ENCODE data around the gene ZNF536. TPM values are rescaled to one million over a fixed set of nuclear protein-coding genes. Genes with fewer than 3 reads are reported as not detected.

The ZNF536 gene
- total RNA-seq, 1 experiment from 2014 or later = not detected

GRCh38 chr19:30570194-30570593, 198.0 kb downstream of the ZNF536 start:
- ChIA-PET POLR2A (ENCODE audit: unreplicated experiment) (no interaction called here), CTCF (no interaction called here)
- DNase-seq (no peak), ATAC-seq (no peak)
- no peak overlapping the region for H3K4me2 ChIP-seq (ENCODE audit: low read length)
- no peaks in the 10 kb centered on the region for H3K36me3 ChIP-seq (ENCODE audit: low read depth, low read length)
- H3K9ac ChIP-seq (ENCODE audit: low read length) = no peak overlapping the region
- no peaks in the 10 kb centered on the region for H3K79me2 ChIP-seq (ENCODE audit: low read length)
- H3K9me2 ChIP-seq (replicated peaks; ENCODE audit: low read length) = no peaks in the 10 kb centered on the region
- H4K20me1 ChIP-seq (ENCODE audit: low read length) = no peaks in the 10 kb centered on the region
- no peak overlapping the region for H2AFZ ChIP-seq (ENCODE audit: low read length)
- no peaks in the 10 kb centered on the region for H3K9me3 ChIP-seq (ENCODE audit: low read length)
- no peaks in the 10 kb centered on the region for H3K4me1 ChIP-seq (ENCODE audit: insufficient read depth, low read length)
- H3K4me3 ChIP-seq (ENCODE audit: low read length) = no peak overlapping the region
- BruUV-seq (replicated peaks) = no TSS peak
- H3K27ac ChIP-seq (ENCODE audit: low read length) = no peak overlapping the region
- no peaks in the 10 kb centered on the region for H3K27me3 ChIP-seq (ENCODE audit: low read length)
- no peak for TF ChIP-seq CTCF (conservative IDR thresholded peaks at IDR 0.05; ENCODE audit: low read depth, low read length)
- no peak for TF ChIP-seq EZH2 (IDR thresholded peaks at IDR 0.05; ENCODE audit: low read length, unreplicated experiment)
- TF ChIP-seq EZH2phosphoT487 (IDR thresholded peaks at IDR 0.05; ENCODE audit: borderline replicate concordance, low read length) = no peak
- intact Hi-C loops (cut with micrococcal nuclease) = no loop called here
- no peaks in the 10 kb centered on the region for H3F3A ChIP-seq (ENCODE audit: low read length, unreplicated experiment)

- Histone ChIP-seq H3K27ac (ENCODE audit: low read length) (no peak overlapping the region), H3F3A (ENCODE audit: low read length, unreplicated experiment) (no peaks in the 10 kb centered on the region), H3K36me3 (ENCODE audit: low read depth, low read length) (no peaks in the 10 kb centered on the region), H3K4me1 (ENCODE audit: insufficient read depth, low read length) (no peaks in the 10 kb centered on the region), H3K27me3 (ENCODE audit: low read length) (no peaks in the 10 kb centered on the region), H3K4me3 (ENCODE audit: low read length) (no peak overlapping the region), H3K9ac (ENCODE audit: low read length) (no peak overlapping the region), H3K4me2 (ENCODE audit: low read length) (no peak overlapping the region), H4K20me1 (ENCODE audit: low read length) (no peaks in the 10 kb centered on the region), H2AFZ (ENCODE audit: low read length) (no peak overlapping the region), H3K9me2 (replicated peaks; ENCODE audit: low read length) (no peaks in the 10 kb centered on the region), H3K9me3 (ENCODE audit: low read length) (no peaks in the 10 kb centered on the region), H3K79me2 (ENCODE audit: low read length) (no peaks in the 10 kb centered on the region)
- DNase-seq = no peak
- no peak for ATAC-seq
- intact Hi-C loops (cut with micrococcal nuclease) = no loop called here
- ChIA-PET CTCF (no interaction called here), POLR2A (ENCODE audit: unreplicated experiment) (no interaction called here)
- no TSS peak for BruUV-seq (replicated peaks)
- no peak for TF ChIP-seq EZH2 (IDR thresholded peaks at IDR 0.05; ENCODE audit: low read length, unreplicated experiment)
- no peak for TF ChIP-seq CTCF (conservative IDR thresholded peaks at IDR 0.05; ENCODE audit: low read depth, low read length)
- no peak for TF ChIP-seq EZH2phosphoT487 (IDR thresholded peaks at IDR 0.05; ENCODE audit: borderline replicate concordance, low read length)
These were observed 205.4 kb downstream of the ZNF536 start for GRCh38 chr19:30577551-30578105.

GRCh38 chr19:30579419-30579818, 207.2 kb downstream of the ZNF536 start:
- Histone ChIP-seq H3K4me2 (ENCODE audit: low read length) (no peak overlapping the region), H3F3A (ENCODE audit: low read length, unreplicated experiment) (no peaks in the 10 kb centered on the region), H3K36me3 (ENCODE audit: low read depth, low read length) (no peaks in the 10 kb centered on the region), H3K9me2 (replicated peaks; ENCODE audit: low read length) (no peaks in the 10 kb centered on the region), H3K4me3 (ENCODE audit: low read length) (no peak overlapping the region), H3K9me3 (ENCODE audit: low read length) (no peaks in the 10 kb centered on the region), H3K4me1 (ENCODE audit: insufficient read depth, low read length) (no peaks in the 10 kb centered on the region), H3K79me2 (ENCODE audit: low read length) (no peaks in the 10 kb centered on the region), H3K27ac (ENCODE audit: low read length) (no peak overlapping the region), H2AFZ (ENCODE audit: low read length) (no peak overlapping the region), H3K9ac (ENCODE audit: low read length) (no peak overlapping the region), H4K20me1 (ENCODE audit: low read length) (no peaks in the 10 kb centered on the region), H3K27me3 (ENCODE audit: low read length) (no peaks in the 10 kb centered on the region)
- CTCF ChIA-PET = no interaction called here
- no peak for TF ChIP-seq EZH2phosphoT487 (IDR thresholded peaks at IDR 0.05; ENCODE audit: borderline replicate concordance, low read length)
- TF ChIP-seq CTCF (conservative IDR thresholded peaks at IDR 0.05; ENCODE audit: low read depth, low read length) = no peak
- no peak for TF ChIP-seq EZH2 (IDR thresholded peaks at IDR 0.05; ENCODE audit: low read length, unreplicated experiment)
- ATAC-seq (no peak), DNase-seq (no peak)
- intact Hi-C loops (cut with micrococcal nuclease) = no loop called here
- POLR2A ChIA-PET (ENCODE audit: unreplicated experiment) = no interaction called here
- BruUV-seq (replicated peaks) = no TSS peak
